Smooth muscle cell (in vitro differentiated cells): ENCODE results near the gene MYOF. TPM values are rescaled to one million over a fixed set of nuclear protein-coding genes. Genes with fewer than 3 reads are reported as not detected.
A peak's percentile ranks its signal among the peaks of the same experiment; 100 is the strongest.

Source experiments
- DNase-seq: peaks from one replicate; lab custom pipeline; 2025; ENCODE audit not compliant: unreplicated experiment; lab: John Stamatoyannopoulos, UW
- H2AFZ ChIP-seq: fragments of 200-600 bp; sonication (generic); 2 replicates; pipeline ENCODE4 v1.6.0; 2016; ENCODE audit warnings: antibody characterized with exemption, low read depth, mild to moderate bottlenecking
- H3F3A ChIP-seq: fragments of 200-600 bp; sonication (generic); 2 replicates; pipeline ENCODE4 v1.6.0; 2017; ENCODE audit warnings: antibody characterized with exemption, low read depth
- H3K27ac ChIP-seq: fragments of 200-600 bp; sonication (generic); 2 replicates; pipeline ENCODE4 v1.5.1; 2016; ENCODE audit warnings: low read depth, mild to moderate bottlenecking
- H3K27me3 ChIP-seq: fragments of 200-600 bp; sonication (generic); 2 replicates; pipeline ENCODE4 v1.6.1; 2016; ENCODE audit warnings: low read depth, mild to moderate bottlenecking
- H3K36me3 ChIP-seq: fragments of 200-600 bp; sonication (generic); 2 replicates; pipeline ENCODE4 v1.5.1; 2016; ENCODE audit warnings: low read depth
- H3K4me1 ChIP-seq: fragments of 200-600 bp; sonication (generic); 2 replicates; pipeline ENCODE4 v1.5.1; 2016; ENCODE audit warnings: low read depth
- H3K4me2 ChIP-seq: fragments of 200-600 bp; sonication (generic); 2 replicates; pipeline ENCODE4 v1.6.0; 2016; ENCODE audit warnings: mild to moderate bottlenecking
- H3K4me3 ChIP-seq: fragments of 200-600 bp; sonication (generic); 2 replicates; pipeline ENCODE4 v1.5.1; 2016; ENCODE audit warnings: mild to moderate bottlenecking
- H3K79me2 ChIP-seq: fragments of 200-600 bp; sonication (generic); 2 replicates; pipeline ENCODE4 v1.6.0; 2016; ENCODE audit warnings: low read depth, mild to moderate bottlenecking
- H3K9ac ChIP-seq: fragments of 200-600 bp; sonication (generic); 2 replicates; pipeline ENCODE4 v1.6.0; 2016; ENCODE audit warnings: low read depth
- H3K9me3 ChIP-seq: fragments of 200-600 bp; sonication (generic); replicated peaks from 2 replicates; pipeline ENCODE4 v1.5.1; 2016; ENCODE audit warnings: low read depth
- H4K20me1 ChIP-seq: fragments of 200-600 bp; sonication (generic); 2 replicates; pipeline ENCODE4 v1.6.0; 2016; ENCODE audit warnings: low read depth
- WGBS: methylation state at CpG from one replicate; pipeline ENCODE4 v1.1.7; 2016; ENCODE audit warnings: low lambda C conversion rate; 5-methylcytosine and 5-hydroxymethylcytosine counted together
- polyA plus RNA-seq: library from polyadenylated mRNA; unstranded; fragments of >200 nt; fragmentation: Nextera tagmentation; extraction: Ambion mirVana; gene quantifications from 2 replicates; pipeline ENCODE4 v1.2.1, GENCODE V29; 2016
- total RNA-seq: library from RNA; depleted of rRNA; stranded (reverse); fragments of >200 nt; gene quantifications from 2 replicates; pipeline ENCODE4 v1.2.3, GENCODE V29; 2014
- TF ChIP-seq, protein P1 (sequence below): fragments of 200-600 bp; sonication (generic); IDR thresholded peaks from 2 replicates; pipeline ENCODE4 v1.5.1; 2017; ENCODE audit warnings: borderline replicate concordance, mild to moderate bottlenecking, antibody characterized with exemption; ENCODE audit not compliant: insufficient read depth, poor library complexity, severe bottlenecking

The MYOF gene
- total and polyA plus RNA-seq, 2 experiments from 2014 or later, result 29.6 to 99.5 TPM

- Histone ChIP-seq H3K36me3 (no peaks in the 10 kb centered on the region), H3K79me2 (peaks cover 88% of the 10 kb centered on the region), H3F3A (peaks cover 28% of the 10 kb centered on the region), H3K27ac (peak overlapping the region; percentile 38), H3K4me1 (peaks cover 14% of the 10 kb centered on the region), H2AFZ (no peak overlapping the region), H3K4me2 (peak overlapping the region; percentile 3), H3K27me3 (no peaks in the 10 kb centered on the region), H4K20me1 (peaks cover 10% of the 10 kb centered on the region), H3K4me3 (no peak overlapping the region), H3K9me3 (no peaks in the 10 kb centered on the region), H3K9ac (no peak overlapping the region)
- DNase-seq, result no peak
- TF ChIP-seq, protein P1, sequence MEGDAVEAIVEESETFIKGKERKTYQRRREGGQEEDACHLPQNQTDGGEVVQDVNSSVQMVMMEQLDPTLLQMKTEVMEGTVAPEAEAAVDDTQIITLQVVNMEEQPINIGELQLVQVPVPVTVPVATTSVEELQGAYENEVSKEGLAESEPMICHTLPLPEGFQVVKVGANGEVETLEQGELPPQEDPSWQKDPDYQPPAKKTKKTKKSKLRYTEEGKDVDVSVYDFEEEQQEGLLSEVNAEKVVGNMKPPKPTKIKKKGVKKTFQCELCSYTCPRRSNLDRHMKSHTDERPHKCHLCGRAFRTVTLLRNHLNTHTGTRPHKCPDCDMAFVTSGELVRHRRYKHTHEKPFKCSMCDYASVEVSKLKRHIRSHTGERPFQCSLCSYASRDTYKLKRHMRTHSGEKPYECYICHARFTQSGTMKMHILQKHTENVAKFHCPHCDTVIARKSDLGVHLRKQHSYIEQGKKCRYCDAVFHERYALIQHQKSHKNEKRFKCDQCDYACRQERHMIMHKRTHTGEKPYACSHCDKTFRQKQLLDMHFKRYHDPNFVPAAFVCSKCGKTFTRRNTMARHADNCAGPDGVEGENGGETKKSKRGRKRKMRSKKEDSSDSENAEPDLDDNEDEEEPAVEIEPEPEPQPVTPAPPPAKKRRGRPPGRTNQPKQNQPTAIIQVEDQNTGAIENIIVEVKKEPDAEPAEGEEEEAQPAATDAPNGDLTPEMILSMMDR, result no peak
- WGBS, result 76% methylated on average over 7 of the region's 7 CpGs
Measured at GRCh38 chr10:93473804-93474472, 8.2 kb downstream of the MYOF start.

DNA sequence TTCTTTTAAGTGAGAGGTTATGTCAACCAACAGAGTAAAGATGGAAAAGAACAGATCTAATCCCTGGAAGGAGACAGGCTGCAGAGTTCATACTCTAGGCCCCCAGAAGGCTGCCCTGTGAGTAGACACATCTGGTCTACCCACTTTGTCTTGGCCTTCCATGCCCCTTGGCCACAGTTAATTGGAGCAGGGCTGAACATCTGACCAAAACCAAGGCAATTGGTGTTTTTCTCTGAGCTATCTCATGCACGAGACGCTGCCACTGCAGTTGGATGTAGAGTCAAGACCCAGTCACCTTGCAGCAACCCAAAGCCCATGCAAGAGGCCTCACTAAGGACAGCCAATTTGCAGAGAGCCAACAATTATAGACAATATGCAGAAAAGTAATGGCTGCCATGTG is 9.0 kb downstream of the MYOF start:
- peaks cover 35% of the 10 kb centered on the region for H3F3A ChIP-seq
- peak overlapping the region; percentile 38 for H3K27ac ChIP-seq
- 94% methylated on average over 2 of the region's 2 CpGs for WGBS
- no peak overlapping the region for H2AFZ ChIP-seq
- no peaks in the 10 kb centered on the region for H3K36me3 ChIP-seq
- H3K27me3 ChIP-seq, result no peaks in the 10 kb centered on the region
- TF ChIP-seq, protein P1, result no peak
- peaks cover 14% of the 10 kb centered on the region for H3K4me1 ChIP-seq
- no peak for DNase-seq
- peaks cover 80% of the 10 kb centered on the region for H3K79me2 ChIP-seq
- no peak overlapping the region for H3K4me2 ChIP-seq
- H3K9ac ChIP-seq, result no peak overlapping the region
- no peaks in the 10 kb centered on the region for H3K9me3 ChIP-seq
- H3K4me3 ChIP-seq, result no peak overlapping the region
- peaks cover 10% of the 10 kb centered on the region for H4K20me1 ChIP-seq

DNA sequence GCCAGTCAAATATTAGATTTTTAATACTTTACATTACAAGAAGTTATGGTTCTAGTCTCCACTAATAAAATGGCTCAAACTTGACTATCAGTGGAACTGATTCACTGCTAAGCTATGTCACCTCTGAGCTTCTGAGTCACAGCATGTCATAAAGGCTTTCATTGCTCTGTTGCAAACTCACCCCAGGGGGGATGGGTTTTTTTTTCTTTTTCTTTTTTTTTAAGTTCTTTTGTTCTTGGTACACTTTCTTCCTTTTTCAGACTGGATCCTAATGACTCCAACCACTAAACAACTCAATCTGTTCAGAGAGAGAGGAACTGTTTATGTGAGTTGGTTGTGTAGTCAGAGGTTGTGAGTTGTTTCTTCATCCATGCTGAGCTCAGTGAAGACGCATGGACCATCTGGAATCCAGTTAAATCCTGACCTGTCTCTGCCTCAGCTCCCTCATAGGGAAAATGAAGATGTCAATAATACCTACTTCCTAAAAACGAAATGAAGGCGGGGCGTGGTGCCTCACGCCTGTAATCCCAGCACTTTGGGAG is 11.0 kb downstream of the MYOF start:
- Histone ChIP-seq H3K4me1 (peaks cover 17% of the 10 kb centered on the region), H3K4me3 (no peak overlapping the region), H3K36me3 (no peaks in the 10 kb centered on the region), H3K4me2 (peak overlapping the region; percentile 32), H3K27ac (peak overlapping the region; percentile 98), H3K9ac (peak overlapping the region; percentile 32), H3K79me2 (peaks cover 69% of the 10 kb centered on the region), H4K20me1 (peaks cover 10% of the 10 kb centered on the region), H3F3A (peaks cover 33% of the 10 kb centered on the region), H2AFZ (no peak overlapping the region), H3K27me3 (no peaks in the 10 kb centered on the region), H3K9me3 (no peaks in the 10 kb centered on the region)
- TF ChIP-seq, protein P1, result no peak
- 43% methylated on average over 5 of the region's 5 CpGs for WGBS
- DNase-seq, result no peak
